Brain microvascular endothelial cell (primary cell): ENCODE measurements around the gene NRIP2.

Source experiments
- DNase-seq: peaks from one replicate; pipeline ENCODE4 v3.0.0-alpha.2; 2020
- H3K27ac ChIP-seq: fragments of 250-450 bp; sonication (Bioruptor Pico); 2 replicates; pipeline ENCODE4 v1.5.1; 2020; ENCODE audit warnings: mild to moderate bottlenecking, moderate library complexity
- H3K27me3 ChIP-seq: fragments of 250-450 bp; sonication (Bioruptor Pico); replicated peaks from 2 replicates; pipeline ENCODE4 v1.5.1; 2020; ENCODE audit warnings: mild to moderate bottlenecking
- H3K36me3 ChIP-seq: fragments of 250-450 bp; sonication (Bioruptor Pico); replicated peaks from 2 replicates; pipeline ENCODE4 v1.5.1; 2020; ENCODE audit warnings: mild to moderate bottlenecking
- H3K4me3 ChIP-seq: 2 replicates; pipeline ENCODE4 v1.5.1; 2011; ENCODE audit warnings: low read depth, mild to moderate bottlenecking, control low read depth, low read length, moderate library complexity
- in situ Hi-C: cut with HindIII; loops from 2 replicates; pipeline ENCODE4 v1.10.0; 2017; ENCODE audit warnings: low sequenced_read_pairs, low pct_ligation_motif_present
- TF ChIP-seq, protein P1 (sequence below): IDR thresholded peaks from 2 replicates; pipeline ENCODE4 v1.5.1; 2011; ENCODE audit warnings: low read depth, mild to moderate bottlenecking, moderate library complexity, low read length, control low read depth, inconsistent platforms; ENCODE audit errors: missing control alignments

NRIP2 gene, protein sequence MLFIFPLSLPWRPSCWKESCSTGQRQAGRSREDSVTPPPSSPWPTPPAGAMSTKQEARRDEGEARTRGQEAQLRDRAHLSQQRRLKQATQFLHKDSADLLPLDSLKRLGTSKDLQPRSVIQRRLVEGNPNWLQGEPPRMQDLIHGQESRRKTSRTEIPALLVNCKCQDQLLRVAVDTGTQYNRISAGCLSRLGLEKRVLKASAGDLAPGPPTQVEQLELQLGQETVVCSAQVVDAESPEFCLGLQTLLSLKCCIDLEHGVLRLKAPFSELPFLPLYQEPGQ

DNA sequence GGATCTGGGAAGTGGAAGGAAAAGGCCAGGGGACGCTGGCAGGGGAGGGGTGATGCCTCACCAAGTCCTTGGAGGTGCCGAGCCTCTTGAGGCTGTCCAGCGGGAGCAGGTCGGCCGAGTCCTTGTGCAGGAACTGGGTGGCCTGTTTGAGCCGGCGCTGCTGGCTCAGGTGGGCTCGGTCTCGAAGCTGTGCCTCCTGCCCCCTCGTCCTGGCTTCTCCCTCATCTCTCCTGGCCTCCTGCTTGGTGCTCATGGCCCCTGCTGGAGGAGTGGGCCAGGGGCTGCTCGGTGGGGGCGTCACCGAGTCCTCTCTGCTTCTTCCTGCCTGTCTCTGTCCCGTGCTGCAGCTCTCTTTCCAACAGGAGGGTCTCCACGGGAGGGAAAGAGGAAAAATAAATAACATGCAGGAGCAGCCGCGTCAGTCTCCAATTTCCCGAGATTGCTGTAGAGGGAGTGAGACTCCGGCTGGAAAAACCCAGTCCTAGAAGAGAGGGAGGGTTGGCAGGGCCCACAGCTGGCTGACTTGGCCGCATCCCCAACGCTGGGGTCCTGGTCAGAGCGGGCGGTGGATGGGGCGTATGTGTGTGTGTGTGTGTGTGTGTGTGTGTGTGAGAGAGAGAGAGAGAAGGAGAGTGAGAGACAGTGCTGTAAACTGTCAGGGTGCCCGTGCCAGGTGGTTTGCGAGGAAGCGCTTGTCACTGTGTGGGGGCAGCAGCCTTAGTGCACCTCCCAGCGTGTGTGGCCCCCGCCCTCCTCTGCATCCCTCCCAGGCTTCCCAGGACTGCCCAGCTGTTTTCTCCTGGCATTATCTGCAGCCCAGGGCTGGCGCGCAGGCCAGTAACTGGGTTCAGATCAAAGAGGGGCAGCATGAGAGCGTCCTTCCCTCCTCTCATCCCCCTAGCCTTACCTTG, at the start of gene NRIP2:
Gene NRIP2 (minus strand): TSS at position 455 of the 911 bp plus-strand sequence. CDS start 52 bp downstream, at position 403.
- DNase-seq: peak; percentile 32
- H3K4me3 ChIP-seq: no peak within 1 kb of the TSS
- in situ Hi-C loops: no loop called here
- H3K36me3 ChIP-seq: no peaks in the 10 kb centered on the region
- H3K27me3 ChIP-seq: no peaks in the 10 kb centered on the region
- no peak within 1 kb of the TSS for H3K27ac ChIP-seq
- TF ChIP-seq, protein P1, sequence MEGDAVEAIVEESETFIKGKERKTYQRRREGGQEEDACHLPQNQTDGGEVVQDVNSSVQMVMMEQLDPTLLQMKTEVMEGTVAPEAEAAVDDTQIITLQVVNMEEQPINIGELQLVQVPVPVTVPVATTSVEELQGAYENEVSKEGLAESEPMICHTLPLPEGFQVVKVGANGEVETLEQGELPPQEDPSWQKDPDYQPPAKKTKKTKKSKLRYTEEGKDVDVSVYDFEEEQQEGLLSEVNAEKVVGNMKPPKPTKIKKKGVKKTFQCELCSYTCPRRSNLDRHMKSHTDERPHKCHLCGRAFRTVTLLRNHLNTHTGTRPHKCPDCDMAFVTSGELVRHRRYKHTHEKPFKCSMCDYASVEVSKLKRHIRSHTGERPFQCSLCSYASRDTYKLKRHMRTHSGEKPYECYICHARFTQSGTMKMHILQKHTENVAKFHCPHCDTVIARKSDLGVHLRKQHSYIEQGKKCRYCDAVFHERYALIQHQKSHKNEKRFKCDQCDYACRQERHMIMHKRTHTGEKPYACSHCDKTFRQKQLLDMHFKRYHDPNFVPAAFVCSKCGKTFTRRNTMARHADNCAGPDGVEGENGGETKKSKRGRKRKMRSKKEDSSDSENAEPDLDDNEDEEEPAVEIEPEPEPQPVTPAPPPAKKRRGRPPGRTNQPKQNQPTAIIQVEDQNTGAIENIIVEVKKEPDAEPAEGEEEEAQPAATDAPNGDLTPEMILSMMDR: peak; percentile 36

DNA sequence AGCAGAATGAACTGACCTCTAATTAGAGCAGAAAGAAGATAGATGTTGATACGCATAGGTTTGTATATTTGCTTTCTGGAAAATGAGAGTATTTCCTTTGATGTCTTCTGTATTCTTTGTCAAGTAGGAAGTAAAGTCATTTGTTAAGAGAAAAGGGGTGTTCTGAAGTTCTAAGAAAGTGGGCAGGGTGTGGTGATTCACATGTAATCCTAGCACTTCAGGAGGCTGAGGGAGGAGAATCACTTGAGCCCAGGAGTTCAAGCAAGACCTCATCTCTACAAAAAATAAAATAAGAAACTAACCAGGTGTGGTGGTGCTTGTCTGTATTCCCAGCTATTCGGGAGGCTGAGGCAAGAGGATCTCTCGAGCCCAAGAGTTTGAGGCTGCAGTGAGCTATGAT, 45.0 kb upstream of the NRIP2 start:
- in situ Hi-C loops: no loop called here
- H3K4me3 ChIP-seq: no peak overlapping the region
- TF ChIP-seq, protein P1: no peak
- H3K27ac ChIP-seq: no peak overlapping the region
- H3K27me3 ChIP-seq: no peaks in the 10 kb centered on the region
- no peaks in the 10 kb centered on the region for H3K36me3 ChIP-seq
- DNase-seq: no peak

DNA sequence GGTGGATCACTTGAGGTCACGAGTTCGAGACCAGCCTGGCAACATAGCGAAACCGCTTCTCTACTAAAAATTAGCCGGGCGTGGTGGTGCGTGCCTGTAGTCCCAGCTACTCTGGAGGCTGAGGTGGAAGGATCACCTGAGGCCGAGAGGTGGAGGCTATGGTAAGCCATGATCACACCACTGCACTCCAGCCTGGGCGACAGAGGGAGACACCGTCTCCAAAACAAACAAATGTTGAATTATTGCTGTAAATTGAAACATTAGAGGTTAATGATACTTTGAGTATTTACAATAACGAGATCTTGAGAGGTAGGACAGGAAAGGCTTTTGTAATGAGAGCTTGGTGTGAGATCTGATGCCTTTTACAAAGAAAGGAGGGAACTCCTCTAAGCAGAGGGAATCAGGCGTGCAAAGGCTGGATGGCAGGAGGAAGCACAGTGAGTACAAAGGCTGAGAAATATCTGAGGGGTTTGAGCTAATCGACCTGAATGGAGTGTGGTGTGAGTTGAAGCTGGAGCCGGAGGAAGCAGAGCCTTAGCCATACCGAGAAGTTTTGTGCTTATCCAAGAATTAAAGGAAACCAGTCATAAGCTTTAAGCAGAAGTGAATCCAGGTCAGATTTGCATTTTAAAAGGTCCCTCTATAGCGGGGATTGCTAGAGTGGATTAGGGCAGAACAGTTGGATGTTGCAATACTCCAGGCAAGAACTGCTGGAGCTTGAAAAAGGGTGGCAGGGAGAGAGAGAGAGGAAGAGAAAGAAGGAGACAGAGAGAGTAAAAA, 43.3 kb upstream of the NRIP2 start:
- H3K4me3 ChIP-seq: peak overlapping the region; percentile 92
- TF ChIP-seq, protein P1: no peak
- H3K27ac ChIP-seq: peak overlapping the region; percentile 83
- no peaks in the 10 kb centered on the region for H3K36me3 ChIP-seq
- no peaks in the 10 kb centered on the region for H3K27me3 ChIP-seq
- DNase-seq: no peak
- in situ Hi-C loops: no loop called here

DNA sequence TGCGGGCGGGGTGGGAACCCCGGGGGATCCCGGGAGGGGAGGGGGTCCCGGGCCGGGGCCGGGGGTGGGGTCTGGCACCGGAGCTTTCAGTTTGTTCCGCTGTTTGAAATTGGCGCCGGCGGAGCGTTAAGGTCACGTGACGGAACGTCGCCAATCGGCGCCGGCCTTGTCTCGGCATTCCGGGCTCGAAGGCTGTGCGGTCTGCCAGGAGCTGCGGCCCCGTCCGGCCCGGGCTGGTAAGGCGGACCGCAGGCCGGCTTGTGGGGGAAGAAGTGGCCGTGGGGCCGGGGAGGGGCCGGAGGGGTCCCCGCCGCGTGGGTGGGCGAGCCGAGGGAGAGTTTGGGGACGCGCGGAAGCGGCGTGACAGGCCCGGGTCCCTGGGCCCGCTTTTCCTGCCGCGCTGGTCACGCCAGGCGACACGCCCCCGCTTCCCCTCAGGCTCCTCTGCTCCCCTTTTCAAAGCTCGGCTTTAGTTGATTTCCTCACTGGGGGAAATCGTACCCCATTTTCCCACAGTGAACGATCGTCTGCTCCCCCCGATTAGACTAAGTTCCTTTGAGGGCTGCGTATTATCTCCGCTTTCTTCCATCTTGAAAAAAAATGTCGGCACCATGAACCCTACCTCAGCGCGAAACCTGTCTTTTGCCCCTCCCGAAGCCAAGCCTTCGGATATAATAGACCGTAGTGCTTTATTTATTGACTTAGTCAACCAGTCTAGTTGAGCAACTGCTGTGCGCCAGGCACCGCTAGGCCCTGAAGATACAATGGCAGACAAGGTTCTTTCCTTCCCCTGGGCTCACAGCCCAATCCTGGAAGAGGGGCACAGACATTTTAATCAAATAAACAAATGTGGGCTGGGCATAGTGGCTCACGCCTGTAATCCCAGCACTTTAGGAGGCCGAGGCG, 42.5 kb upstream of the NRIP2 start, which contains the start of the genes FOXM1 and RHNO1:
Gene FOXM1 (minus strand): TSS at position 128 of the 906 bp plus-strand sequence. CDS start 2,696 bp downstream, outside the sequence.
Gene RHNO1 (plus strand): TSS at position 177 of the 906 bp plus-strand sequence. CDS start 8,144 bp downstream, outside the sequence.
- TF ChIP-seq, protein P1: no peak
- in situ Hi-C loops: no loop called here
- peak; percentile 84 for DNase-seq
- H3K27me3 ChIP-seq: no peaks in the 10 kb centered on the region
- peak within 1 kb of the TSS; percentile 92 for H3K4me3 ChIP-seq
- H3K27ac ChIP-seq: peak within 1 kb of the TSS; percentile 83
- no peaks in the 10 kb centered on the region for H3K36me3 ChIP-seq
